ENCODE data around the gene CPNE7. TPM values are rescaled to one million over a fixed set of nuclear protein-coding genes. Genes with fewer than 3 reads are reported as not detected.

CPNE7 gene
- total RNA-seq, 1 donor from 2014 or later, result 1.1 TPM

Other genes starting within 250 kb of the CPNE7 start
- 64.5 and 84.2 TPM in 2 replicates for gene ANKRD11, start 85.2 kb upstream of the CPNE7 start, total RNA-seq
- gene SPG7, start 67.4 kb upstream of the CPNE7 start, total RNA-seq, result 63.1 and 73.2 TPM in 2 replicates
- 4,140 and 4,913 TPM in 2 replicates for gene RPL13, start 15.1 kb upstream of the CPNE7 start, total RNA-seq
- 0.26 TPM in 1 of 2 replicates, not detected in the other for gene DPEP1, start 37.9 kb downstream of the CPNE7 start, total RNA-seq
- 101 and 162 TPM in 2 replicates for gene CHMP1A, start 82.0 kb downstream of the CPNE7 start, total RNA-seq
- 1.3 and 2.3 TPM in 2 replicates for gene SPATA33, start 82.1 kb downstream of the CPNE7 start, total RNA-seq
- gene CDK10, start 110.9 kb downstream of the CPNE7 start, total RNA-seq, result 30.5 and 280 TPM in 2 replicates
- 12.1 and 14.2 TPM in 2 replicates for gene SPATA2L, start 125.9 kb downstream of the CPNE7 start, total RNA-seq
- 3.4 and 4.6 TPM in 2 replicates for gene VPS9D1, start 145.1 kb downstream of the CPNE7 start, total RNA-seq
- gene ZNF276, start 145.8 kb downstream of the CPNE7 start, total RNA-seq, result 12.9 and 15.5 TPM in 2 replicates
- gene FANCA, start 240.9 kb downstream of the CPNE7 start, total RNA-seq, result 0.79 and 1.2 TPM in 2 replicates

Data from bronchial epithelial cell (primary cell).